ENCODE data around the gene CLCN2. TPM values are rescaled to one million over a fixed set of nuclear protein-coding genes. Genes with fewer than 3 reads are reported as not detected.
A peak's percentile ranks its signal among the peaks of the same experiment; 100 is the strongest.

CLCN2 gene
- total RNA-seq, 1 experiment from 2014 or later, result 5.5 TPM

DNA sequence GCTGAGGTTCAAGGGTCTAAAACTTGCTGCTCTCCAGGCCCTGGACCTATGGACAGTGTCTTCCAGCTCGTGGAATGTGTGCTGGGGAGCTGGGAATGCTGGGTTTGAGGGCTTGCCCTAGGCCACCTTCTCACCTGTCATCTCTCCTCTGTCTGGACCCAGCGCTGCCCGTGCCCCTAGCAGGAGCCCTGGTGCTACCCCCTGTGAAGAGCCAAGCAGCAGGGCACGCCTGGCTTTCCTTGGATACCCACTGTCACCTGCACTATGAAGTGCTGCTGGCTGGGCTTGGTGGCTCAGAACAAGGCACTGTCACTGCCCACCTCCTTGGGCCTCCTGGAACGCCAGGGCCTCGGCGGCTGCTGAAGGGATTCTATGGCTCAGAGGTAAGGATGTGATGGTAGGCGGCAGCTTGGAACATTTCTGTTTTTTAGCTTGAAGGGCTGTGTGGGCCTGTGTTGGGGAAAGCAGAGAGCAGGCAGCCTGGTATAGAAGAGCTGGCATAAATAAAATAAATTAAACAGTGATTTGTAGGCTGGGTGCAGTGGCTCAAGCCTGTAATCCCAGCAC lies 23.5 kb upstream of the CLCN2 start:
- no peak overlapping the region for H3K27ac ChIP-seq
- DNase-seq, result no peak
- H3K36me3 ChIP-seq, result no peaks in the 10 kb centered on the region
- H3K4me3 ChIP-seq, result no peak overlapping the region
- no peaks in the 10 kb centered on the region for H3K4me1 ChIP-seq
- no peaks in the 10 kb centered on the region for H3K9me3 ChIP-seq (replicated peaks)
- H3K27me3 ChIP-seq, result no peaks in the 10 kb centered on the region

DNA sequence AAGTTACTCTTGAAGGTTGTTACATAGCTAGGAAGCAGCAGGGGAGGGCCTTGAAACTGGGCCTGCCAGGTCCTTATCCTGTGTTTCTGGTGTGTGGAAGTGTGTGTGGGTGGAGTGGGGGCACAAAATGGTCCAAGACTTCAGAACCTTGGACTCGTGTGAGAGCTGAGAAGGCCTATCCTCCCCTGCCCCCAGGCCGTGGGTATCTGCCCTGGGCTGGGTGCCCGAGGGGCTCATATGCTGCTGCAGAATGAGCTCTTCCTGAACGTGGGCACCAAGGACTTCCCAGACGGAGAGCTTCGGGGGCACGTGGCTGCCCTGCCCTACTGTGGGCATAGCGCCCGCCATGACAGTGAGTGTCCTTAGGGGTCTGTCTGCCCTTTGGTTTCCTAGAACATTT lies 22.9 kb upstream of the CLCN2 start:
- Histone ChIP-seq H3K4me1 (peaks cover 1% of the 10 kb centered on the region), H3K4me3 (no peak overlapping the region), H3K9me3 (replicated peaks) (no peaks in the 10 kb centered on the region), H3K36me3 (no peaks in the 10 kb centered on the region), H3K27ac (no peak overlapping the region), H3K27me3 (no peaks in the 10 kb centered on the region)
- DNase-seq, result no peak

DNA sequence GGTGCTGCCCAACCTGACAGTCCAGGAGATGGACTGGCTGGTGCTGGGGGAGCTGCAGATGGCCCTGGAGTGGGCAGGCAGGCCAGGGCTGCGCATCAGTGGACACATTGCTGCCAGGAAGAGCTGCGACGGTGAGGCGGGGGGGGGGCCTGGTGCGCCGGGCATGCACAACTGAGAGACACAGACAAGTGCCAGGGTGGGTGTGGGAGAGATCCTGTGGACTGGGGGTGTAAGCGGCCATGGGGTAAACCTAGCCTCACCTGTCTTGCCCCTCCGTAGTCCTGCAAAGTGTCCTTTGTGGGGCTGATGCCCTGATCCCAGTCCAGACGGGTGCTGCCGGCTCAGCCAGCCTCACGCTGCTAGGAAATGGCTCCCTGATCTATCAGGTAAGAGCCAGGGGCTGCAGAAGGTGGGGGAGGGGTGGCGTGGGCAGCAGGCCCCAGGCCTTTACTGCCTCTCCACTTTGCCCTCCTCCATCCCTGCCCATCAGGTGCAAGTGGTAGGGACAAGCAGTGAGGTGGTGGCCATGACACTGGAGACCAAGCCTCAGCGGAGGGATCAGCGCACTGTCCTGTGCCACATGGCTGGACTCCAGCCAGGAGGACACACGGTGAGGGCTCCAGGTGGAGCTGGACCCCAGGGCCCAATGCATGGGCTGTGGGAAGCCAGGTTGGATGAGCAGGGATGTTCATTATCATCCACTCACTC lies 21.8 kb upstream of the CLCN2 start:
- Histone ChIP-seq H3K36me3 (no peaks in the 10 kb centered on the region), H3K9me3 (replicated peaks) (no peaks in the 10 kb centered on the region), H3K27ac (no peak overlapping the region), H3K4me3 (no peak overlapping the region), H3K4me1 (peaks cover 13% of the 10 kb centered on the region), H3K27me3 (no peaks in the 10 kb centered on the region)
- DNase-seq, result no peak

DNA sequence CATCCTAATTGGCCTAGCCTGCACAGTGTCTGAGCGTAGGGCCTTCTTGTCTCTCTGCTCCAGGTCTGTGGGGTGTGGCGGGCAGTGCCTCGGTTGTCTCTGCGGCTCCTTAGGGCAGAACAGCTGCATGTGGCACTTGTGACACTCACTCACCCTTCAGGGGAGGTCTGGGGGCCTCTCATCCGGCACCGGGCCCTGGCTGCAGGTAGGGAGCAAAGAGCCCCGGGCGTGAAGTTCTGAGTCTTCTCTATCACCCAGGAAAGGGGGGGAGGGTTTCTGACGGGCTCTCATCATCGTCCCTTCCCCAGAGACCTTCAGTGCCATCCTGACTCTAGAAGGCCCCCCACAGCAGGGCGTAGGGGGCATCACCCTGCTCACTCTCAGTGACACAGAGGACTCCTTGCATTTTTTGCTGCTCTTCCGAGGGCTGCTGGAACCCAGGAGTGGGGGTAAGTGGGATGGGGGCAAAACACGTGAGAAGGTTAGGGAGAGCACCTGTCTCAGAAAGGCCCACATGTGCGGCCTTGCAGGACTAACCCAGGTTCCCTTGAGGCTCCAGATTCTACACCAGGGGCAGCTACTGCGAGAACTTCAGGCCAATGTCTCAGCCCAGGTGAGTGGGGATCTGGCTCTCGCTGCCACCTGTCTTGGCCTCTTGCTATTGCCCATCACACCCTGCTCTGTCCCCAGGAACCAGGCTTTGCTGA lies 21.1 kb upstream of the CLCN2 start:
- H3K4me1 ChIP-seq, result peaks cover 14% of the 10 kb centered on the region
- DNase-seq, result no peak
- no peaks in the 10 kb centered on the region for H3K36me3 ChIP-seq
- H3K4me3 ChIP-seq, result no peak overlapping the region
- no peaks in the 10 kb centered on the region for H3K27me3 ChIP-seq
- no peaks in the 10 kb centered on the region for H3K9me3 ChIP-seq (replicated peaks)
- no peak overlapping the region for H3K27ac ChIP-seq

DNA sequence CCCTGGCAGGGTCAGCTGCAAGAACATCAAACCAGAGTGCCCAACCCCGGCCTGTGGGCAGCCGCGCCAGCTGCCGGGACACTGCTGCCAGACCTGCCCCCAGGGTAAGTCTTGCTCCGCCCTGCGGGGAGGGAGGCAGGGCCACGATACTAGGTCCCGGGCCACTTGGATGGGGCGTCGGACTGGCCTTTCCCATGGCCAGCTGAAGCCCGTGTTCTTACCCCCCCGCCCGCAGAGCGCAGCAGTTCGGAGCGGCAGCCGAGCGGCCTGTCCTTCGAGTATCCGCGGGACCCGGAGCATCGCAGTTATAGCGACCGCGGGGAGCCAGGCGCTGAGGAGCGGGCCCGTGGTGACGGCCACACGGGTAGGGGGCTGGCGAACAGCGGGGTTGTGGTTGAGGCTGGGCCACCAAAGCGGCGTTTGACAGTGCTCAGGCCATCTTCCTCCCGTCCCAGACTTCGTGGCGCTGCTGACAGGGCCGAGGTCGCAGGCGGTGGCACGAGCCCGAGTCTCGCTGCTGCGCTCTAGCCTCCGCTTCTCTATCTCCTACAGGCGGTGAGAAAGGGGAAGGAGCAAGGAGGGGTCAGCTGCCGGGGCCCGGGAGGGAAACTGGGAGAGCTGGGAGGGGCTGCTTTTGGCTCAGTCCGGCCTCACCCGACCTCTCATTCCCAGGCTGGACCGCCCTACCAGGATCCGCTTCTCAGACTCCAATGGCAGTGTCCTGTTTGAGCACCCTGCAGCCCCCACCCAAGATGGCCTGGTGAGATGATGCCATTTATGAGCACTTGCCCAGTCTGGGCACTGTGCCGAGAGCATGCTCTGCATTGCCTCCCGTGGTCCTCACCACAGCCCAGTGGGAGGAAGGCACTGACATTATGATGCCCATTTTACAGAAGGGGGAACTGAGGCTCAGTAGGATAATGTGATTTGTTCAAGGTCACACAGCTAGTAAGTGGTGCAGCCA lies 20.1 kb upstream of the CLCN2 start:
- no peaks in the 10 kb centered on the region for H3K9me3 ChIP-seq (replicated peaks)
- H3K4me3 ChIP-seq, result no peak overlapping the region
- peaks cover 14% of the 10 kb centered on the region for H3K4me1 ChIP-seq
- no peaks in the 10 kb centered on the region for H3K36me3 ChIP-seq
- no peak overlapping the region for H3K27ac ChIP-seq
- no peak for DNase-seq
- no peaks in the 10 kb centered on the region for H3K27me3 ChIP-seq

DNA sequence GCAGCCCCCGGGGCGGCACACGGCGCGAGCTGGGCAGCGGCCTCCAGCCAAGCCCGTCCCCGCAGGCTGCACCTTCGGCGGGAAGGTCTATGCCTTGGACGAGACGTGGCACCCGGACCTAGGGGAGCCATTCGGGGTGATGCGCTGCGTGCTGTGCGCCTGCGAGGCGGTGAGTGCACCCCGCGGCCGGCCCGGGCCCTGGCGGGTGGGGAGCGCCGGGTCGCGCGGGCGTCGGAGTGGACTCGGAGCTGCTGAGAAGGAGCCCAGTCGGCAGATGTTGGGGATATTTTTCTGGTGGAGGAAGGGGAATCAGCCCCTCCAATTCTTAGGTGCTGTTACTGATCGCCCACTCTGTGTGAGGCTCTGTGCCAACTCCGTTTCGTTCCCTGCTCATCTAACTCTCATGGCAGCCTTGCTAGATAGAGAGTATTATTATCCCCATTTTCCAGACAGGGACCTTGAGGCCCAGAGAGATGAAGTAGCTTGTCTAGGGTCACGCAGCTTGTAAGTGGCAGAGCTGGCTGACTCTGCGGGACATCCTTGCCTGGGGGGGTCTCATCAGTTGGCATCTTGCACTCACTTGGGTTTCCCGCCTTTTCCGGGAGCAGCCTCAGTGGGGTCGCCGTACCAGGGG lies 19.3 kb upstream of the CLCN2 start:
- H3K27ac ChIP-seq, result no peak overlapping the region
- H3K4me3 ChIP-seq, result peak overlapping the region; percentile 70
- H3K9me3 ChIP-seq (replicated peaks), result no peaks in the 10 kb centered on the region
- H3K27me3 ChIP-seq, result no peaks in the 10 kb centered on the region
- DNase-seq, result peak in 1 of 2 experiments; percentile 31
- no peaks in the 10 kb centered on the region for H3K36me3 ChIP-seq
- H3K4me1 ChIP-seq, result peaks cover 14% of the 10 kb centered on the region

DNA sequence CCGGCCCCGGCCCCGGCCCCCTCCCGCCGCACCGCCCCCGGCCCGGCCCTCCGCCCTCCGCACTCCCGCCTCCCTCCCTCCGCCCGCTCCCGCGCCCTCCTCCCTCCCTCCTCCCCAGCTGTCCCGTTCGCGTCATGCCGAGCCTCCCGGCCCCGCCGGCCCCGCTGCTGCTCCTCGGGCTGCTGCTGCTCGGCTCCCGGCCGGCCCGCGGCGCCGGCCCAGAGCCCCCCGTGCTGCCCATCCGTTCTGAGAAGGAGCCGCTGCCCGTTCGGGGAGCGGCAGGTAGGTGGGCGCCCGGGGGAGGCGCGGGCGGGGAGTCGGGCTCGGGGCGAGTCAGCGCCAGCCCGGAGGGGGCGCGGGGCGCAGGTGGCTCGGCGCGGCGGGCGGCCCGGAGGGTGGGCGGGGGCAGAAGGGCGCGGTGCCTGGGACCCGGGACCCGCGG lies 18.8 kb upstream of the CLCN2 start:
- no peaks in the 10 kb centered on the region for H3K36me3 ChIP-seq
- H3K4me1 ChIP-seq, result peaks cover 14% of the 10 kb centered on the region
- peak; percentile 70 to 73 for DNase-seq
- no peaks in the 10 kb centered on the region for H3K27me3 ChIP-seq
- peak overlapping the region; percentile 70 for H3K4me3 ChIP-seq
- no peaks in the 10 kb centered on the region for H3K9me3 ChIP-seq (replicated peaks)
- H3K27ac ChIP-seq, result no peak overlapping the region

DNA sequence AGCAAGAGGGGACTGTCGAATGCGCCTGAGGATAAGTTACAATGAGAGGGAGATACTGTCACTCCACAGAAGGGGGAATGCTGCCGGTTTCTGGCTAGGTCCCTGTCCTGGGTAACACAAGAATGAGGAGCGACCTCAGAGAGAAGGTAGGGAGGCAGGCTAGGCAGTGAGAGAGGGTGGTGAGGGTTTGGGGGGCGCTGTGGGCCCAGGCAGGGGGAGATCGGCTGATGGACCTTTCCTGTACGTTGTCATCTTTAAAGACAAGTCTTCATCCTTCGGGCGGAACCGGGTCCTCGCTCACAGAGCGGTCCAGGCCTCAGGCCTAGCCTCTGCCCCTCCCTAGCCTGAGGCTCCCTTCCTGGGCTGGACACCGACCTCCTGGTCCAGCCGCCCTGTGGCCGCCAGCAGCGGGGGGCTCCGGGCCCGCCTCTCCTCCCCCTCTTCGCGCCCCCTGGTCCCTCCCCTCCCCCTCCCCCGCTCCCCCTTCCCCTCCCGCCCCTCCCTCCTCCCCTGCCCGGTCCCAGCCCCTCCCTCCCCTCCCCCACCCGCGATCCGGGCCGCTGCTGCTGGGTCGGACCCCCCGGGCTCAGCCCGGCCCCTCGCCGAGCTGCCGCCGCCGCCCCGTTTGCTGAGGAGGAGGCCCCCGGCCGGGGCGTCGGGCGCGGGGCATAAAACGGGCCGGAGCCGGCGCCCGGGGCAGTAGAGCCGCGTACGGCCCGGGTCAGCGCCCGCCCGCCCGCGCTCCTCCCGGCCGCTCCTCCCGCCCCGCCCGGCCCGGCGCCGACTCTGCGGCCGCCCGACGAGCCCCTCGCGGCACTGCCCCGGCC lies 18.2 kb upstream of the CLCN2 start, which contains the start of gene CHRD:
TSS of gene CHRD (plus strand) at position 697 of the 827 bp plus-strand sequence. CDS start 265 bp downstream, outside the sequence.
- Histone ChIP-seq H3K36me3 (no peaks in the 10 kb centered on the region), H3K27ac (peak within 1 kb of the TSS; percentile 16; the same call in 1 of the 2 replicates), H3K4me1 (peaks cover 14% of the 10 kb centered on the region), H3K9me3 (replicated peaks) (no peaks in the 10 kb centered on the region), H3K27me3 (no peaks in the 10 kb centered on the region), H3K4me3 (peak within 1 kb of the TSS; percentile 70)
- peak; percentile 21 to 48 for DNase-seq

DNA sequence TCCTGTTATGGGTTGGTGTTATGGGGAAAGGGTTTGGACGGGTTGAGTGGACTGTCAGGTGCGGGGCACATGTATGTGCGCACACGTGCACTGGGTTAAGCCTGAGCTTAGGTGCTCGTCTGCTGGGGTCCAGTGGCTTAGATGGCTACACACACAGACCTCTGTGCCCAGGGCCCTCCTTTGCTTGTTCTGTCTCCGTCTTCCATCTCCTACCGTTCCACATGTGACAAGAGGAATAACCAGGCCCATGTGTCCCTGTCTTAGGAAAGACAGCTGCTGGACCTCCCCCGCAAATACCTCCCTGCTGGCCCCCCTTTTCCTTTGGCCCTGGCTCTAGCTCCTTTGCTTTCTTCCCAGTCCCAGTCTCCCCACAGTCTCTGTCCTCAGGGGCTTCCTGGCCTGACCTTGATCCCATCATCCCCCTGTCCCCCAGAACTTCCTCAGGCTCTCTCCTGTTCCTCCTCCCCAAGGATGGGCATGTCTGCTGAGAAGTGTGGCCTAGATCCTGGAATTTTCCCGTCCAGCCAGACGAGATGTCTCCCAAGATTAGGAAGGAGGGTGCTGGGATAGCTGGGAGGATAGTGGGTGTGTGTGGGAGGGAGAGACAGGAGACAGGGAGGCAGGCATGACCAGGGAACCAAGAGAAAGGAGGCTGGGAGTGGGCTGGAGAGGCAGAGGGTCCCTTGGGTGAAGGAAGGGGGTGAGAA lies 17.4 kb upstream of the CLCN2 start:
- Histone ChIP-seq H3K4me1 (peaks cover 14% of the 10 kb centered on the region), H3K4me3 (peak overlapping the region; percentile 70), H3K9me3 (replicated peaks) (no peaks in the 10 kb centered on the region), H3K27ac (peak overlapping the region; percentile 16; the same call in 1 of the 2 replicates), H3K27me3 (no peaks in the 10 kb centered on the region), H3K36me3 (no peaks in the 10 kb centered on the region)
- peak; percentile 39 to 64 for DNase-seq

DNA sequence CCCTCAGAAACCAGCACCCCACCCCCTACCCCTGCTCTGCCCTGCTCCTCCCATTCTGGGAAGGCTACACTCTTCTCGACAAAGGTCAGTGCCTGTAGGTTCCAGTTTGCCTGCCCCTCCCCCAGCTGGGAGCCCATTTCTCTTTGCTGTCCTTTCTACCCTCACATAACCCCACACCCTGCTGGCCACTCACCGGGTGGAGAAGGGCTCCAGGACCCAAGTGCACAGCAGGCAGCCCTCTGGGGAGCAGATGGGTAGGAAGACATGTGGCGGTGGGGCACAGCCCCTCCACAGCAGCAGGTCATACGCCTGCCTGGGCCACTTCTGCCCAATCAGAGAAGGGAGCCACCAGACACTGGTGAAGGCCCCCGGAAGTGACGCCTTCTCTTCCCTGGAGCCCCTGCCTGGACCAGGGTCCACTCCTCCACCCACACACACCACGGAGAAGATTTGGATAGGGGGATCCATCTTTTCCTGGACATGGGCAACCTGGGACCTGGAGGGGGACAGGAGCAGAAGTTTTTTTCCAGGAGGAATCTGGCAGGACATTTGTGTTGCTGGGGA lies 16.6 kb upstream of the CLCN2 start, which contains the start of gene THPO:
TSS of gene THPO (minus strand) at position 326 of the 564 bp plus-strand sequence. CDS start 1,948 bp downstream, outside the sequence.
- Histone ChIP-seq H3K27ac (peak within 1 kb of the TSS; percentile 16; the same call in 1 of the 2 replicates), H3K4me3 (peak within 1 kb of the TSS; percentile 70), H3K4me1 (peaks cover 14% of the 10 kb centered on the region), H3K27me3 (no peaks in the 10 kb centered on the region), H3K36me3 (no peaks in the 10 kb centered on the region), H3K9me3 (replicated peaks) (no peaks in the 10 kb centered on the region)
- DNase-seq, result peak in 1 of 2 experiments; percentile 35

DNA sequence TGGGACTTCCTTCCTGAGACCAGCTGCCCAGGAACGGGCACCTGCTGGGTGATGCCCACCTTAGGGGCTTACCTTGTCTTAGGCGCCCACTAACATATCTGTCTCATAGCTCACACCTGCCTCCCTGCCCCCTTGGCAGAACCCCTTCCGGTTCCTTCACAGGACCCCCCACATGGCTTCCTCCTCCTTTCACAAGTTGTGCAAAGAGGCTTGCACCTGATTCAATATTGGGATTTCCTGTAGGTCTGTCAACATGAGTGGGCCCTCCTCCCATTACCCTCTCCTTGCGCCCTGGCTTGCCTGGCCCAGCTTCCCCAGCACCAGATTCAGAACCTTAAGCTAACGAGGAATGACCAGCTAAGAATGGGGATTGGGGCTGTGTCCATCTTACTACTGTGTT lies 16.0 kb upstream of the CLCN2 start:
- no peak overlapping the region for H3K27ac ChIP-seq
- peak overlapping the region; percentile 30; the same call in 1 of the 2 replicates for H3K4me3 ChIP-seq
- no peaks in the 10 kb centered on the region for H3K27me3 ChIP-seq
- H3K4me1 ChIP-seq, result peaks cover 14% of the 10 kb centered on the region
- no peaks in the 10 kb centered on the region for H3K36me3 ChIP-seq
- no peaks in the 10 kb centered on the region for H3K9me3 ChIP-seq (replicated peaks)
- DNase-seq, result no peak

DNA sequence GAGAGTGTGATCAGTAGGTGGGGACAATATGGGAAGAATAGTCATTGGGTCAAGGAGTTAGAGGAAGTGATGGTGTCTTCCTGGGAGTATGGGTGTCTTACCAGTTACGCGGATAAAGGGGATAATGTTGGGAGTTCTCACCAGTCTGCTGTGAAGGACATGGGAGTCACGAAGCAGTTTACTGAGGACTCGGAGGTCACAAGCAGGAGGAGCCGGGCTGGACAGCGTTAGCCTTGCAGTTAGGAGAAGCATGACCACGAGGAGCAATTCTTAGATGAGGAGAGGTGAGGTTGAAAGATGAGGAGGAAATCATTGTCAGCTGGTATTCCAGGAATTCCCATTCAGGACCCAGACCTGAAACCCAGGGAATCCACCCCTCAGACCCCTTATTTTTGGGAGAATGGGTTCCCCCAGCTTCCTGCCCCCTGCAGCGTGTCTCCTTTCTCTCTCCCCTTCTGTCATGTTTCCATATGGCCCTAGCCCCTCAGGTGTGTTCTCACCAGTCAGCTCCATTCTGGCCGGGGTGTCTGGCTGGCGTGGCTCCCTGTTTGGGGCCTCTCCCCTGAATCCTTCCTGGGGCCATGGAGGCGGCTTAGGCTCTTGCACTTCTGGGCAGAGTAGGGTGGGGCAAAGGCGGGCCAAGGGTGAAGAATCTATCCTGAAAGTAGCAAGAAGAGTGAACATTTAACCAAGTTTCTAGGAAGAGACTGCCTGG lies 14.5 kb upstream of the CLCN2 start:
- Histone ChIP-seq H3K4me1 (peaks cover 22% of the 10 kb centered on the region), H3K36me3 (no peaks in the 10 kb centered on the region), H3K27me3 (no peaks in the 10 kb centered on the region), H3K4me3 (no peak overlapping the region), H3K9me3 (replicated peaks) (no peaks in the 10 kb centered on the region), H3K27ac (no peak overlapping the region)
- DNase-seq, result no peak
